NB4 (cell line): ENCODE results near the gene EPHA4.

ENCODE experiments used
- CTCF ChIP-seq: IDR thresholded peaks from one replicate; pipeline ENCODE4 v1.5.1; 2012; ENCODE audit warnings: low read depth, low read length
- MYC ChIP-seq: IDR thresholded peaks from 2 replicates; pipeline ENCODE4 v1.6.1; 2011; ENCODE audit warnings: low read depth, low read length
- POLR2A ChIP-seq: IDR thresholded peaks from 2 replicates; pipeline ENCODE4 v1.6.1; 2011; ENCODE audit warnings: mild to moderate bottlenecking; ENCODE audit not compliant: insufficient read length; ENCODE audit errors: extremely low read depth
- TF ChIP-seq, protein P1 (sequence below): IDR thresholded peaks from 2 replicates; pipeline ENCODE4 v1.6.1; 2011; ENCODE audit warnings: low read depth, low read length

DNA sequence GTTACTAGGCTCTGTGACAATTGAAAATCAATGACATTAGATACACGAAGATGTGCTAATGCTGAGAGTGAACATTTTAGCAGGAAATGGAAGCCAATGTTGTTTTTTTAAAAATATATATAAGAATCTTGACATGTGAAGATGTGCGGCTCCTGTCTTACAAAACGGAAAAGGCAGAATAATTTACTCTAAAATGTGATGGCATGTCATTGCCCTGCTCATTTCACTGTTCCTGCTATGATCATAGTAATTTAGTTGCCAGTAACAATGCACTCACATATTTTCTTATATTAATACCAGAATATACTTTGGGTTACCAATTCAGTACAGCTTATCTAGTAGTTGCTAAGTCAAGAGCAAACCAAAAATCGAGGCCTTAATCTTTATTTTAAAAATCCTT lies 10.3 kb downstream of the EPHA4 start:
- TF ChIP-seq CTCF (no peak), POLR2A (no peak), MYC (no peak)
- TF ChIP-seq, protein P1, sequence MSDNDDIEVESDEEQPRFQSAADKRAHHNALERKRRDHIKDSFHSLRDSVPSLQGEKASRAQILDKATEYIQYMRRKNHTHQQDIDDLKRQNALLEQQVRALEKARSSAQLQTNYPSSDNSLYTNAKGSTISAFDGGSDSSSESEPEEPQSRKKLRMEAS: no peak
